Mammary epithelial cell (primary cell): ENCODE data around the gene PRR5.

Experiments used
- CTCF ChIP-seq, 2 donors: IDR thresholded peaks in 1 of 2; conservative IDR thresholded peaks in 1 of 2; 2 replicates each; pipeline ENCODE4 v1.5.1; 2011 to 2012; ENCODE audit warnings: inconsistent platforms in 2 of 2, low read length in 2 of 2, mild to moderate bottlenecking in 2 of 2, control low read depth in 1 of 2, low read depth in 1 of 2; ENCODE audit not compliant: insufficient read depth in 1 of 2; ENCODE audit errors: extremely low read depth in 1 of 2
- EZH2 ChIP-seq: IDR thresholded peaks from 2 replicates; pipeline ENCODE4 v1.6.1; 2012; ENCODE audit warnings: low read length, inconsistent platforms, borderline replicate concordance

GRCh38 chr22:44701187-44701790 lies 715 bp upstream of the PRR5 start:
- TF ChIP-seq CTCF (conservative IDR thresholded peaks at IDR 0.05 in 1 of 2, IDR thresholded peaks at IDR 0.05 in 1 of 2; ENCODE audit: extremely low read depth in 1 of 2, insufficient read depth in 1 of 2, low read depth in 1 of 2, low read length in 2 of 2) (no peak), EZH2 (no peak)
